ENCODE measurements around the gene BMPER.

The BMPER gene

DNA sequence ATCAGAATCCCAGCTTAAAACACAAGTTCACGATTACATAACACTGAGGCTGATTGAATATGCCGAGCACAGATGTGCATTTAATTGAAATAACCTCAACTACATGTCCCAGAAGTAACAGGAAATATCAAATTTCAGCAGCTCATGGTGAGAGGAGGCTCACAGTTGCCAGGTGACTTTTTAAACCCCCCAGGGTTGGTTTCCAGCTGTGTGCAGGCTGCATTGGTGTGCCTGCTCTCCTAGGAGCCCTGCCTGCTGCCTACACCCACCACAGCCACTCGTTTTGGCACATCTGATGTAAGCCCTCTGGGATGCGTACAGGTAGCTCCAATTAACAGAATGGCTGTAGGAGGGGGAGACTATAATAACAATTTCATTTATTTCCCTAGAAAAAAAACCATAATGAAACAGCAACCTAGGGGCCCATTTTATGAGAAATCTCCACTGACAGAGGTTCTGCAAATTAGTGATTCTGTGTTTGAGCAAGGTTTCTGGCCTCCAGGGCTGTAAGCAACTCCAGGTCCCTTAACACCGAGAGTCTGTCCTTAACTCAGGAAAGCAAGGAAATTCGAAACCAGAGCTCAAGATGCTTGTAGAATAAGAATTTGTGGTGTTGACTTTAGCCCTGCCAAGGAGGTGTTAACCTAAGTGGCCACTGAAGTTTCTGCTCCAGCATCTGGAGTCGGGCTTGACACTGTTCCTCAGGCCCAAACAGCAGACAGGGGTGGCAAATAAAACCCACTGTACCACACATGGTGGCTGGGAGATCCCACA lies 161.9 kb downstream of the BMPER start:
- peak; percentile 55 for DNase-seq

DNA sequence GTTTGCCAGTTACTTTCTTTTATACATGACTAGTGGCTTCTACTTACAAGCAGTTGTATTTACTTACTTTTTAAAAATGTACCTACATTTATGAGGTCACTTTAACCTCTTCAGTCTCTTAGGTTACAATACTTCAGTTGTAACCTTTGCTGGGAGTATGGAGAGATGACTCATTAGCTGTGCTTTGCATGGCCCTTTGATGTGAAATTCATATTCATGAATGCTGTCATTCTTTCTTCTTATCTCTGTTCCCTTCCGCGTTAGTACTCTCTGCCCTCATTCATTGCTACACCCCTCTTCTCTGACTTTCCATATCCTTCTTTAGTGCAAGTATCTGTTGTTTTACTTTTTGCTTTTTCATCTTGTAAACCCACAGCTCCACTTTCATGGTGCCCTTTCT lies 164.3 kb downstream of the BMPER start:
- DNase-seq: no peak

- no peak for DNase-seq
These were observed 165.4 kb downstream of the BMPER start for GRCh38 chr7:34070511-34071323.

DNA sequence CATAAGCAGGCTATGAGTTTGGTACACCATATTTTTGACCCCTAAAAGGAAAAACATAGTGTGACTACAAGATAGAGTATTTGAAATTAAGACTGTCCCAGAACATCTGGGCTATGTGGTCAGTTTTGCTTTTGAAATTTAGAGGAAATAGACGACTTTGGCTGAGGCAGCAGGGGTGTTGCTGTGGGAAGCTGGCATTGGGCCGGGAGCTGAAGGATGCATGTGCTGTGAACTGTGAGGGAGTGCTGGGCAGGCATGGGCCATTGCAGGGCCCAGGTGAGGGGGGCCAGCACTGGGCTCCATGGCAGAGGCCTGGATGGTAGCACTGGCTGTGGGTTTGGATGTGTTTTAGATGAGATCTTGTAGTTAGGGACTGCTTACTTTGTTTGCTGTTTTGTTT lies 168.3 kb downstream of the BMPER start:
- DNase-seq: no peak

- no peak for DNase-seq
These were observed 169.1 kb downstream of the BMPER start for GRCh38 chr7:34074421-34074820.

GRCh38 chr7:34075523-34076370 lies 170.4 kb downstream of the BMPER start:
- DNase-seq: no peak

- no peak for DNase-seq
These were observed 171.8 kb downstream of the BMPER start for GRCh38 chr7:34077168-34077567.

DNA sequence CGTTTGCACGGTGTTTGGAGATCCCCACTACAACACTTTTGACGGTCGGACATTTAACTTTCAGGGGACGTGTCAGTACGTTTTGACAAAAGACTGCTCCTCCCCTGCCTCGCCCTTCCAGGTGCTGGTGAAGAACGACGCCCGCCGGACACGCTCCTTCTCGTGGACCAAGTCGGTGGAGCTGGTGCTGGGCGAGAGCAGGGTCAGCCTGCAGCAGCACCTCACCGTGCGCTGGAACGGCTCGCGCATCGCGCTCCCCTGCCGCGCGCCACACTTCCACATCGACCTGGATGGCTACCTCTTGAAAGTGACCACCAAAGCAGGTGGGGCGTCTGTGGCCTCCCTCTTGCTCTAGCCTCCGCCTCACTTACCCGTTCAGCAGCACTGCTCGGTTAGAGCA lies 173.5 kb downstream of the BMPER start:
- DNase-seq: no peak

- no peak for DNase-seq
These were observed 175.2 kb downstream of the BMPER start for GRCh38 chr7:34080513-34080912.

DNA sequence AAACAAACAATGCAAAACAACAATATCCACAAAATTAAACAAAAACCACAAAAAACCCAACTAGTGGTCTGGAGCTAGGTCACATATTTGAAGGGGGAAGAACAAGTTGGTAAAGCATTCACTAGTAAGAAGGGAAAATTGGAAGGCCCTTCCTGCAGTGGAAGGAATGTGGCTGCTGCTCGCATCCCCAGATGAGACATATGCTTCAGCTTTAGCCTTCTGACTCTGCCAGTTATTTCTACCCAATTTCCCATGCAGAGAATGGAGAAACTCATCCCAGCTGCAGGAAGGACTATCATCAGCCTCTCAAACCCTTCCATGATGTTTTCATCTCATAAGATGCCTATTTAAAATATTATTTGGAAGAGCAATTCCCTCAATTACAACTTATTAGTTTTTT lies 176.6 kb downstream of the BMPER start:
- no peak for DNase-seq

DNA sequence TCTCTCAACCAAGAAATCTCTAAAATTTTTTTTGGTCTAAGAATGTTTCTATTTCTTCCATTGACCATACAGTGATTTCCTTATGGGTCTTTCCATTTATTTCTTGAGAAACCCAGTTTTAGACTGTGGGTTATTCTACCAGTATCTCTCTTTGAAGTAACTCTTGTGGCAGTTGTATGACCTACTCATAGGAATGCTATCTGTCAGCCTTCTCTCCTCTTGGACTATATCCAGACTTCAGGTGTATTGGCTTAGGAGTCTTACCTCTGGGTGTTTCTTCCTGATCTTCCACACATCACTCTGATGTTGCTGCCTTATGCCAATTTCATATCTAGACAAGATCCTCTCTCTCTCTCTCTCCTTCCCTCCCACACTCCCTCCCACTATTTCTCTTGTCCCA lies 178.1 kb downstream of the BMPER start:
- DNase-seq: no peak

DNA sequence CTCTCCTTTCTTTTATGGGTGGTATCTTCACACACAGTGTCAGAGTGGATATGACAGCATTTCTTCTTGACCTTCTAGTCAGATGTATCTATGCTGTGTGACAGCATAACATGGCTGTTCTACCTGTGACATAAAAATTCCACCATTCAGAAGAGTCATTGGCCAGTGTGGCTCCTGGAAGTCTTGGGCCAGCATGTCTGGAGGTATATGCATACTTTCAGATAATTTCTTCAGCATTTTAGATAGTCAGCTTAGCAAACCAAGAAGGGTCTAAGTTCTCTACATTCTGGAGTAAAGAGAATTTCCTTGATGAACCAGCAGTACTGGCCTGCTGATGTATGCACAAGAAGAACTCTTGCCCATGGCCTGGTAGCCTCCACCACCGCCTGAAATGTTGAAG lies 179.3 kb downstream of the BMPER start:
- DNase-seq: no peak

DNA sequence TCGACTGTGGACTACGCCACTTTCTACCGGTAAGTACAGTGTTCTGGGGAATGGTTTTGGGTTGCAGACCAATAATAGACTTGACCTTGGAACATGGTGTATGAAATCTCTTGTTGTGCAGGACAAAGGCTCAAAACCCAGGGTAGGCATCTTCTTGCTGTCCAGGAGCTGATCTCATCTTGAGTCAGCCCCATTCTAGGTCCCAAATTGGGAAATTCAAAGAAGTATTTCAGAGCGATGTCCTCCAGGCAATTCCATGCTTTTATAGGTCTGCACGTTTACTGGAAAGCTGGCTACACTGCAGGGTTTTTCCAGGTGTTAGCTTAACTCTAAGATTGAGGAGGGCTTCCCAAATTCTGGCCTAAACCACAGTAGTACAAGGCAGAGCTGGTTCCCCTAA lies 180.7 kb downstream of the BMPER start:
- DNase-seq: no peak

- no peak for DNase-seq
These were observed 181.6 kb downstream of the BMPER start for GRCh38 chr7:34086981-34087380.

- peak; percentile 17 for DNase-seq
These were observed 182.9 kb downstream of the BMPER start for GRCh38 chr7:34087892-34088891.

GRCh38 chr7:34090816-34091215 lies 185.5 kb downstream of the BMPER start:
- no peak for DNase-seq

DNA sequence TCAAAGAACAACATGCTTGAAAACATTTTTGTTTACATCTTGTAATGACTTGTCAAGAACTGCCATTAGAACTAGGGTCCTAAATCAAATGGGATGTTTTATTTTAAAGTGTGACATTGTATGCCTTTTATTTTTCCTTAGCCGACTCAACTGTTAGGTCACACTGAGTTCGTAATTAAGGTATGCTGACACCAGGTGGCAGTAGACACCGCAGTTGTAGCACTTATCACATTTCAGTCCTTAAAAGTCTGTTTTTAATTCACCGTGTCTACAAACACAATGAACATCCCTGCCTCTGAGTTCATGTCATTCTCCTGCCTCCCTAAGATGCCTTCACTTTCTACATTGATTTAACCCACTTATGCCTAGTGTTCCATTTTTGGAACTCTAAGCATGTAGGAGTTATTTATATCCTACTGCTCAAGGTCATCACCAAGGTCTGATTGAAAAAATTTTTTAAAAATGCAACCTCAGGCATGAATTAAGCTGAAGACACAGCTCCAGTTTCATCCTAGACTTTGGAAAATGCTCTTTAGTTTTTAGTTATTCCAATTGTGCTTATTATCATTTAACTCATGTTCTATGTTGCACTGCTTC lies 186.1 kb downstream of the BMPER start:
- peak; percentile 54 for DNase-seq

GRCh38 chr7:34093276-34093675 lies 187.9 kb downstream of the BMPER start:
- no peak for DNase-seq

DNA sequence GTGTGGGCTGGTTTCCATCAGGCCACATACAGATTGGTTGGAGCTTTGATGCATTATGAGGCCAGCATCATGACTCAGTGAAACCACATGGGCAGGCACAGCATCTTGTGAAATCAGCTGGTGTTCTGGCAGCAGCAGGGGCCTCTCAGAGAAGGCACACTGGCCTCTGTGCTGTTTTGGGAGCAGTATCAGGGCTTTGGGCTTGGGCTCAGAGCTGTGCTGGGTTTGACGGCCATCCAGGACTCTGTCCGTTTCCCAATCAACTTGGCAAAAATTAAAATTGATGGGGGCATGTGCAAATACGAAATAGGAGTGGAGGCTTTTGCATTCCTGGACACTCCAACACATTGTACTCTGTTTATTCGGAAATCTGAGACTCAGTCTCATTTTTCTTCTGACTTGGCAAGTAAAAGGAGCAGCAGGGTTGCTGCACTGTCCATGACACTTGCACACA lies 190.9 kb downstream of the BMPER start:
- DNase-seq: no peak

GRCh38 chr7:34096777-34097176 lies 191.4 kb downstream of the BMPER start:
- DNase-seq: no peak

DNA sequence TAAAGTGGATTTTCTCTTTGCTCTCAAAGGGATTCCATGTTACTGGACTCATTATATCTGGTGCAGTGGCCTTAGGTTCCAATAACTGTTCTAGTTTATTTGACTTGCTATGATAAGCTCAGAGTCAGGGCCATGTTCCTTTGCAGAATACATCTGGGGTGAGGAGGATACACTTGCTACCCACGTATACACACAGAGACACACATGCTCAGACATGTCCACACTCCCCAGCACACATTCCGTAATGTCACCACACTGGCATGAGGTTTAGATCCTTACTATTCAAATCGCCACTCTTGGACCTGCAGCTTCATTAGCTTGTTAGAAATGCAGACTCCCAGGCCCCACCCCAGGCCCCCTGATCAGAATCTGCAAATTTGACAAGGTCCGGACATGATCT lies 195.3 kb downstream of the BMPER start:
- no peak for DNase-seq

GRCh38 chr7:34104115-34104514 lies 198.8 kb downstream of the BMPER start:
- DNase-seq: no peak

Measured in NCI-H1694 treated with DMSO at 0.1 percent for 48 hours (cell line).